Hepatocyte (in vitro differentiated cells): ENCODE data around the gene BEST2. TPM values are rescaled to one million over a fixed set of nuclear protein-coding genes. Genes with fewer than 3 reads are reported as not detected.
"Not testable (repeated sequence)": the region's sequence is repeated elsewhere in the genome, so short reads cannot be mapped to it uniquely, and the experiment has no call there.

ENCODE experiments used
- DNase-seq: peaks from one replicate; pipeline ENCODE4 v3.0.0-alpha.2; 2016; ENCODE audit warnings: low spot score
- H2AFZ ChIP-seq: fragments of 200-600 bp; sonication (generic); 2 replicates; pipeline ENCODE4 v1.6.0; 2016; ENCODE audit warnings: antibody characterized with exemption, mild to moderate bottlenecking
- H3K27ac ChIP-seq: fragments of 200-600 bp; sonication (generic); 2 replicates; pipeline ENCODE4 v1.5.1; 2016; ENCODE audit warnings: mild to moderate bottlenecking
- H3K27me3 ChIP-seq: fragments of 200-600 bp; sonication (generic); 2 replicates; pipeline ENCODE4 v1.6.1; 2016
- H3K36me3 ChIP-seq: fragments of 200-600 bp; sonication (generic); replicated peaks from 2 replicates; pipeline ENCODE4 v1.5.1; 2016; ENCODE audit warnings: low read depth; ENCODE audit not compliant: insufficient read depth
- H3K4me1 ChIP-seq: fragments of 200-600 bp; sonication (generic); 2 replicates; pipeline ENCODE4 v1.5.1; 2016; ENCODE audit warnings: mild to moderate bottlenecking, moderate library complexity; ENCODE audit not compliant: insufficient read depth
- H3K4me2 ChIP-seq: fragments of 200-600 bp; sonication (generic); 2 replicates; pipeline ENCODE4 v1.6.0; 2016
- H3K4me3 ChIP-seq: fragments of 200-600 bp; sonication (generic); 2 replicates; pipeline ENCODE4 v1.5.1; 2016; ENCODE audit warnings: mild to moderate bottlenecking
- H3K79me2 ChIP-seq: fragments of 200-600 bp; sonication (generic); 2 replicates; pipeline ENCODE4 v1.6.0; 2017; ENCODE audit warnings: mild to moderate bottlenecking
- H3K9me2 ChIP-seq: fragments of 200-600 bp; sonication (generic); replicated peaks from 2 replicates; pipeline ENCODE4 v1.6.0; 2017; ENCODE audit warnings: mild to moderate bottlenecking; ENCODE audit not compliant: insufficient read depth
- H3K9me3 ChIP-seq: fragments of 200-600 bp; sonication (generic); 2 replicates; pipeline ENCODE4 v1.5.1; 2016; ENCODE audit warnings: low read depth, mild to moderate bottlenecking
- H4K20me1 ChIP-seq: fragments of 200-600 bp; sonication (generic); 2 replicates; pipeline ENCODE4 v1.6.0; 2016; ENCODE audit warnings: mild to moderate bottlenecking; ENCODE audit not compliant: insufficient read depth, poor library complexity, severe bottlenecking
- EZH2 ChIP-seq: fragments of 200-600 bp; sonication (generic); IDR thresholded peaks from 2 replicates; pipeline ENCODE4 v1.6.1; 2016; ENCODE audit warnings: antibody characterized with exemption, mild to moderate bottlenecking, borderline replicate concordance
- EZH2phosphoT487 ChIP-seq: fragments of 200-600 bp; sonication (generic); IDR thresholded peaks from one replicate; pipeline ENCODE4 v1.6.1; 2018; ENCODE audit warnings: antibody characterized with exemption, mild to moderate bottlenecking, low read depth, moderate library complexity; ENCODE audit not compliant: unreplicated experiment, severe bottlenecking
- WGBS: methylation state at CpG from one replicate; pipeline ENCODE4 v1.1.6; 2016; ENCODE audit warnings: low lambda C conversion rate; ENCODE audit errors: missing lambda C conversion rate; 5-methylcytosine and 5-hydroxymethylcytosine counted together
- polyA plus RNA-seq: library from polyadenylated mRNA; unstranded; fragments of >200 nt; fragmentation: Nextera tagmentation; extraction: Ambion mirVana; gene quantifications from 2 replicates; pipeline ENCODE4 v1.2.1, GENCODE V29; 2016
- total RNA-seq: library from RNA; depleted of rRNA; stranded (reverse); fragments of >200 nt; gene quantifications from 2 replicates; pipeline ENCODE4 v1.2.3, GENCODE V29; 2014
- TF ChIP-seq, protein P1 (sequence below): fragments of 200-600 bp; sonication (generic); IDR thresholded peaks from 2 replicates; pipeline ENCODE4 v1.5.1; 2016; ENCODE audit warnings: antibody characterized with exemption, mild to moderate bottlenecking; ENCODE audit not compliant: poor library complexity

Gene BEST2
- total and polyA plus RNA-seq, 2 experiments from 2014 or later = not detected

DNA sequence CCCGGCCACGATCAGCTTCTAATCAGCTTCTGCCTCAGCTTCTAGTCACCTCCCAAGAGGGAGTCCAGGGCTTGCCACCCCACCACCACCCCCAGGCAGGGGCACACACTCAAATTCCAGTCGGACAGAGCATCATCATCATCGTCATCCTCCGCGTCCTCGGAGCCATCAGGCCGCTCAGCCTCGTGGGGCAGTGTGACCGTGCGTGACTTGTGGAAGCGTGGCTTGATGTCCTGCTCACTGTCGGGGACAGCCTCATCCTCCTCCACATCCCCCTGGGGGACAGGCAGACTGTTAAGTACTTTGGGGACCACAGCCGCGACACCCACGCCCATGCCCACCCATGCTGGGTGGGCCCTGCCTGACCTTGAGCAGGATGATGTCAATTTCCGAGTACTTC, 40.4 kb upstream of the BEST2 start:
- TF ChIP-seq EZH2phosphoT487 (no peak), EZH2 (no peak)
- TF ChIP-seq, protein P1, sequence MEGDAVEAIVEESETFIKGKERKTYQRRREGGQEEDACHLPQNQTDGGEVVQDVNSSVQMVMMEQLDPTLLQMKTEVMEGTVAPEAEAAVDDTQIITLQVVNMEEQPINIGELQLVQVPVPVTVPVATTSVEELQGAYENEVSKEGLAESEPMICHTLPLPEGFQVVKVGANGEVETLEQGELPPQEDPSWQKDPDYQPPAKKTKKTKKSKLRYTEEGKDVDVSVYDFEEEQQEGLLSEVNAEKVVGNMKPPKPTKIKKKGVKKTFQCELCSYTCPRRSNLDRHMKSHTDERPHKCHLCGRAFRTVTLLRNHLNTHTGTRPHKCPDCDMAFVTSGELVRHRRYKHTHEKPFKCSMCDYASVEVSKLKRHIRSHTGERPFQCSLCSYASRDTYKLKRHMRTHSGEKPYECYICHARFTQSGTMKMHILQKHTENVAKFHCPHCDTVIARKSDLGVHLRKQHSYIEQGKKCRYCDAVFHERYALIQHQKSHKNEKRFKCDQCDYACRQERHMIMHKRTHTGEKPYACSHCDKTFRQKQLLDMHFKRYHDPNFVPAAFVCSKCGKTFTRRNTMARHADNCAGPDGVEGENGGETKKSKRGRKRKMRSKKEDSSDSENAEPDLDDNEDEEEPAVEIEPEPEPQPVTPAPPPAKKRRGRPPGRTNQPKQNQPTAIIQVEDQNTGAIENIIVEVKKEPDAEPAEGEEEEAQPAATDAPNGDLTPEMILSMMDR = no peak
- DNase-seq = no peak
- Histone ChIP-seq H3K27ac (no peak overlapping the region), H3K79me2 (peaks cover 14% of the 10 kb centered on the region), H3K27me3 (no peaks in the 10 kb centered on the region), H3K9me2 (no peaks in the 10 kb centered on the region), H3K4me1 (no peaks in the 10 kb centered on the region), H3K36me3 (no peaks in the 10 kb centered on the region), H2AFZ (no peak overlapping the region), H3K4me2 (no peak overlapping the region), H4K20me1 (no peaks in the 10 kb centered on the region), H3K9me3 (no peaks in the 10 kb centered on the region), H3K4me3 (no peak overlapping the region)
- 97% methylated on average over 17 of the region's 17 CpGs for WGBS

GRCh38 chr19:12712077-12712476, 39.5 kb upstream of the BEST2 start:
- not testable (repeated sequence) for H3K9me3 ChIP-seq, DNase-seq, H3K9me2 ChIP-seq, H3K27ac ChIP-seq, H3K4me2 ChIP-seq, H3K4me3 ChIP-seq, H4K20me1 ChIP-seq, H3K4me1 ChIP-seq, H3K36me3 ChIP-seq, H2AFZ ChIP-seq, H3K27me3 ChIP-seq
- H3K79me2 ChIP-seq = peaks cover 20% of the 10 kb centered on the region
- TF ChIP-seq, protein P1 = peak; percentile 38
- WGBS = 64% methylated on average over 13 of the region's 14 CpGs

DNA sequence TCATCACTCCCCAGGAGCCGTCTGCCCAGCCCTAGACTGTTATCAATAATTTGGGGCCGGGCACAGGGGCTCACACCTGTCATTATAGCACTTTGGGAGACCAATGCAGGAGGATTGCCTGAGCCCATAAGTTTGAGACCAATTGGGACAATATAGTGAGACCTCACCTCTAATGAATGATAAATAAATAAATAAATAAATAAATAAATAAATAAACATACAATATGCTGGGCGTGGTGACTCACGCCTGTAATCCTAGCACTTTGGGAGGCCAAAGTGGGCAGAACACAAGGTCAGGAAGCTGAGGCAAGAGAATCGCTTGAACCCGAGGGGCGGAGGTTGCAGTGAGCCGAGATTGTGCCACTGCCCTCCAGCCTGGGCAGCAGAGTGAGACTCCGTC, 38.3 kb upstream of the BEST2 start:
- H3K9me2 ChIP-seq, H3K27ac ChIP-seq, H3K9me3 ChIP-seq, H3K27me3 ChIP-seq, H2AFZ ChIP-seq, H3K4me2 ChIP-seq, DNase-seq, H3K4me3 ChIP-seq, H3K36me3 ChIP-seq, H3K4me1 ChIP-seq, H4K20me1 ChIP-seq: not testable (repeated sequence)
- H3K79me2 ChIP-seq = peaks cover 28% of the 10 kb centered on the region
- WGBS = 98% methylated on average over 9 of the region's 9 CpGs

DNA sequence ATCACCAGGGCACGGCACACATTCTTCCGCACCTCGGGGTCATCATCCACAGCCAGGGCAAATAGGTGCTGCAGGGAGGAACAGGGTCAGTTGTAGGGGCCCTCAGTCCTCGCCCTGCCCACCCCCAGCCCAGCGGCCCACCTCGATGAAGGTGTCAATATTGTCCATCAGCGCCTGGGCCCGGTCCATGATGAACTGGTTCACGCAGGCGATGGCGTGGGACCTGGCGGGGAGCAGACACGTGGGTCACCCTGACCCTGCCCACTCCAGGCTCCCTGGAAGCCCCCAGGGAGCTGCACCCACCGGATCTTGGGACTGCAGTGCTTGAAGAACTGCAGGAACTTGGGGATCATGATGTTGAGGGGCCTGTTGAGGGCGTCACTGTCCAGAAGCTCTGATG, 36.5 kb upstream of the BEST2 start:
- TF ChIP-seq EZH2phosphoT487 (no peak), EZH2 (no peak)
- TF ChIP-seq, protein P1 = no peak
- H3K79me2 ChIP-seq = peaks cover 45% of the 10 kb centered on the region
- H3K27me3 ChIP-seq = no peaks in the 10 kb centered on the region
- no peak overlapping the region for H2AFZ ChIP-seq
- H3K9me3 ChIP-seq = no peaks in the 10 kb centered on the region
- peaks cover under 1% of the 10 kb centered on the region for H4K20me1 ChIP-seq
- H3K27ac ChIP-seq = no peak overlapping the region
- no peak overlapping the region for H3K4me3 ChIP-seq
- WGBS = 95% methylated on average over 15 of the region's 15 CpGs
- peaks cover 3% of the 10 kb centered on the region for H3K4me1 ChIP-seq
- H3K36me3 ChIP-seq = no peaks in the 10 kb centered on the region
- DNase-seq = no peak
- no peaks in the 10 kb centered on the region for H3K9me2 ChIP-seq
- no peak overlapping the region for H3K4me2 ChIP-seq
